GM18526 (cell line): Measurements from ENCODE around the gene ECE2.

ENCODE experiments used
- POLR2A ChIP-seq: IDR thresholded peaks from 3 replicates; pipeline ENCODE4 v1.6.1; 2011; ENCODE audit not compliant: insufficient read length; ENCODE audit errors: extremely low read depth

ECE2 gene

GRCh38 chr3:184257083-184257915 is 18.5 kb upstream of the ECE2 start:
- TF ChIP-seq POLR2A, result no peak

- TF ChIP-seq POLR2A, result no peak
Measured at GRCh38 chr3:184258926-184259325, 16.9 kb upstream of the ECE2 start.

- no peak for TF ChIP-seq POLR2A
Measured at GRCh38 chr3:184259396-184259877, 16.4 kb upstream of the ECE2 start.

- no peak for TF ChIP-seq POLR2A
Measured at GRCh38 chr3:184259878-184260723, 15.7 kb upstream of the ECE2 start.

- TF ChIP-seq POLR2A, result no peak
Measured at GRCh38 chr3:184260724-184261269, 15.0 kb upstream of the ECE2 start.

GRCh38 chr3:184261270-184261853 is 14.5 kb upstream of the ECE2 start, which contains the start of gene CAMK2N2:
TSS of gene CAMK2N2 (minus strand) at chr3:184261553. CDS start at chr3:184261285, 268 bp downstream.
- TF ChIP-seq POLR2A, result no peak

GRCh38 chr3:184261854-184262763 is 13.7 kb upstream of the ECE2 start:
- no peak for TF ChIP-seq POLR2A

GRCh38 chr3:184262764-184263179 is 13.1 kb upstream of the ECE2 start:
- no peak for TF ChIP-seq POLR2A

GRCh38 chr3:184272269-184272668 is 3.6 kb upstream of the ECE2 start:
- TF ChIP-seq POLR2A, result no peak

- TF ChIP-seq POLR2A, result no peak
Measured at GRCh38 chr3:184275381-184275701, 481 bp upstream of the ECE2 start.

- TF ChIP-seq POLR2A, result no peak
Measured at GRCh38 chr3:184277366-184277765, 1.5 kb downstream of the ECE2 start.

GRCh38 chr3:184282941-184283340 is 7.1 kb downstream of the ECE2 start:
- TF ChIP-seq POLR2A, result no peak

- TF ChIP-seq POLR2A, result no peak
Measured at GRCh38 chr3:184283681-184284080, 7.9 kb downstream of the ECE2 start.

- TF ChIP-seq POLR2A, result no peak
Measured at GRCh38 chr3:184284696-184285095, 8.9 kb downstream of the ECE2 start.
